HepG2 (cell line): ENCODE results near the gene MTTP. TPM values are rescaled to one million over a fixed set of nuclear protein-coding genes. Genes with fewer than 3 reads are reported as not detected.

Experiments used
- ATAC-seq: fragments of 200-7000 bp; cut with Tn5 transposase; 3 replicates; pipeline ENCODE4 v1.9.1; 2020; ENCODE audit warnings: mild to moderate bottlenecking, moderate library complexity
- BruUV-seq: library from RNA; stranded (reverse); fragments of 400-500 nt; replicated peaks from 2 replicates; lab custom pipeline; 2021; lab: Mats Ljungman, UMichigan
- CTCF ChIA-PET: fragments of 300-600 bp; formaldehyde crosslinking; extraction: SDS; loops from one replicate; lab custom pipeline; 2021; ENCODE audit warnings: low total read pairs, inconsistent platforms, low intra/inter-chr PET ratio; lab: Yijun Ruan, JAX
- POLR2A ChIA-PET: fragments of 350-600 bp; sonication (Branson Sonifier 250); formaldehyde crosslinking; loops from one replicate; lab custom pipeline; 2020; ENCODE audit warnings: antibody characterized with exemption, inconsistent platforms; lab: Yijun Ruan, JAX
- DNase-seq: peaks from one replicate; pipeline ENCODE4 v3.0.0-alpha.2; 2015; ENCODE audit warnings: low spot score
- FAIRE-seq: peaks from 3 replicates; lab custom pipeline; 2011; peaks lifted over from hg19 to GRCh38; lab: Jason Lieb, UNC
- H2AFZ ChIP-seq: one replicate; pipeline ENCODE4 v1.6.1; 2011; ENCODE audit warnings: low read length, inconsistent platforms
- H3K27ac ChIP-seq: fragments of 300-600 bp; 3 replicates; pipeline ENCODE4 v1.8.0; 2011; ENCODE audit warnings: mixed run types, mild to moderate bottlenecking, mixed read lengths, low read length, inconsistent platforms; ENCODE audit not compliant: insufficient read depth; ENCODE audit errors: extremely low read length
- H3K27me3 ChIP-seq, 2 experiments: fragments of 200-600 bp in 1 of 2; 2 replicates in 1 of 2; 3 replicates in 1 of 2; pipeline versions ENCODE4 v1.6.0 to v1.8.0; 2011; ENCODE audit warnings: low read length in 2 of 2, mild to moderate bottlenecking in 2 of 2, moderate library complexity in 2 of 2, inconsistent platforms in 1 of 2; ENCODE audit not compliant: insufficient read depth in 2 of 2, control insufficient read depth in 1 of 2
- H3K36me3 ChIP-seq, 2 experiments: fragments of 200-600 bp in 1 of 2; replicated peaks in 1 of 2; 2 replicates in 1 of 2; 3 replicates in 1 of 2; pipeline versions ENCODE4 v1.5.1 to v1.8.0; 2011; ENCODE audit warnings: low read length in 2 of 2, inconsistent platforms in 1 of 2; ENCODE audit not compliant: insufficient read depth in 2 of 2, control insufficient read depth in 1 of 2
- H3K4me1 ChIP-seq: 2 replicates; pipeline ENCODE4 v1.5.1; 2012; ENCODE audit warnings: low read length, inconsistent platforms; ENCODE audit not compliant: insufficient read depth
- H3K4me2 ChIP-seq: 2 replicates; pipeline ENCODE4 v1.6.0; 2011; ENCODE audit warnings: low read depth, low read length, inconsistent platforms
- H3K4me3 ChIP-seq, 3 experiments: fragments of 200-600 bp in 1 of 3; sonication (generic), shearing (Covaris generic) in 1 of 3; replicated peaks in 1 of 3; 2 replicates each; pipeline ENCODE4 v1.5.1; 2011 to 2016; ENCODE audit warnings: low read length in 3 of 3, inconsistent platforms in 2 of 3, low read depth in 2 of 3, mild to moderate bottlenecking in 2 of 3, control low read depth in 1 of 3, mixed read lengths in 1 of 3; ENCODE audit not compliant: insufficient read depth in 1 of 3
- H3K79me2 ChIP-seq: one replicate; pipeline ENCODE4 v1.6.1; 2011; ENCODE audit warnings: low read length, inconsistent platforms; ENCODE audit not compliant: insufficient read depth
- H3K9ac ChIP-seq: 2 replicates; pipeline ENCODE4 v1.6.0; 2011; ENCODE audit warnings: mild to moderate bottlenecking, low read depth, low read length, inconsistent platforms; ENCODE audit not compliant: insufficient read depth
- H3K9me3 ChIP-seq: 2 replicates; pipeline ENCODE4 v1.5.1; 2012; ENCODE audit warnings: mild to moderate bottlenecking, low read length
- H4K20me1 ChIP-seq: 2 replicates; pipeline ENCODE4 v1.6.0; 2011; ENCODE audit warnings: inconsistent platforms, mild to moderate bottlenecking, low read length, moderate library complexity; ENCODE audit not compliant: insufficient read depth
- CREB1 ChIP-seq, 2 experiments: fragments of 450-650 bp in 1 of 2; IDR thresholded peaks; 2 replicates each; pipeline ENCODE4 v1.6.1; 2016 to 2017; ENCODE audit warnings: control low read depth in 1 of 2, mild to moderate bottlenecking in 1 of 2, missing compliant biosample characterization in 1 of 2, missing genetic modification characterization in 1 of 2
- ETS1 ChIP-seq: sonication (generic); formaldehyde crosslinking; IDR thresholded peaks from 2 replicates; pipeline ENCODE4 v1.4.0; 2020; ENCODE audit warnings: missing genetic modification reagents
- HMG20A ChIP-seq: IDR thresholded peaks from 2 replicates; pipeline ENCODE4 v1.6.1; 2016; ENCODE audit warnings: borderline replicate concordance
- HOXA7 ChIP-seq: sonication (generic); formaldehyde crosslinking; IDR thresholded peaks from 2 replicates; pipeline ENCODE4 v1.8.1; 2022; ENCODE audit warnings: mild to moderate bottlenecking, missing genetic modification reagents, moderate library complexity
- ISL2 ChIP-seq: sonication (generic); formaldehyde crosslinking; IDR thresholded peaks from 2 replicates; pipeline ENCODE4 v1.5.0; 2020; ENCODE audit warnings: missing genetic modification reagents
- NBN ChIP-seq: fragments of 450-650 bp; conservative IDR thresholded peaks from 2 replicates; pipeline ENCODE4 v1.6.1; 2017
- NR2C2 ChIP-seq: sonication (generic); formaldehyde crosslinking; IDR thresholded peaks from 2 replicates; pipeline ENCODE4 v1.4.0; 2020; ENCODE audit warnings: missing genetic modification reagents, mild to moderate bottlenecking, moderate library complexity, borderline replicate concordance
- SOX13 ChIP-seq, 3 experiments: fragments of 450-650 bp in 1 of 3; sonication (generic) in 1 of 3; formaldehyde crosslinking in 1 of 3; IDR thresholded peaks in 2 of 3; conservative IDR thresholded peaks in 1 of 3; 2 replicates each; pipeline versions ENCODE4 v1.5.0 to v1.6.1; 2016 to 2020; ENCODE audit warnings: antibody characterized with exemption in 1 of 3, mild to moderate bottlenecking in 1 of 3, missing compliant biosample characterization in 1 of 3, missing genetic modification reagents in 1 of 3, moderate library complexity in 1 of 3
- SPEN ChIP-seq: sonication (generic); formaldehyde crosslinking; IDR thresholded peaks from 2 replicates; pipeline ENCODE4 v1.5.1; 2020; ENCODE audit warnings: low read depth, mild to moderate bottlenecking, missing genetic modification reagents
- ZFAT ChIP-seq: sonication (generic); formaldehyde crosslinking; conservative IDR thresholded peaks from 2 replicates; pipeline ENCODE4 v1.8.1; 2023; ENCODE audit warnings: missing genetic modification reagents, inconsistent platforms
- ZNF136 ChIP-seq: sonication (generic); formaldehyde crosslinking; IDR thresholded peaks from 2 replicates; pipeline ENCODE4 v1.8.1; 2022; ENCODE audit warnings: low read depth, mild to moderate bottlenecking, moderate library complexity, missing genetic modification reagents
- ZNF484 ChIP-seq: sonication (generic); formaldehyde crosslinking; IDR thresholded peaks from 2 replicates; pipeline ENCODE4 v1.5.1; 2020; ENCODE audit warnings: mild to moderate bottlenecking, low read depth, missing genetic modification reagents, borderline replicate concordance
- ZNF558 ChIP-seq: sonication (generic); formaldehyde crosslinking; IDR thresholded peaks from 2 replicates; pipeline ENCODE4 v1.9.0; 2022; ENCODE audit warnings: mild to moderate bottlenecking, missing genetic modification reagents, borderline replicate concordance
- ZNF737 ChIP-seq: sonication (generic); formaldehyde crosslinking; IDR thresholded peaks from 2 replicates; pipeline ENCODE4 v1.5.0; 2020; ENCODE audit warnings: missing genetic modification reagents, mild to moderate bottlenecking, borderline replicate concordance
- ZNF792 ChIP-seq: IDR thresholded peaks from 2 replicates; pipeline ENCODE4 v1.6.1; 2016
- ZNF839 ChIP-seq: sonication (generic); formaldehyde crosslinking; IDR thresholded peaks from 2 replicates; pipeline ENCODE4 v1.4.0; 2020; ENCODE audit warnings: missing genetic modification reagents, mild to moderate bottlenecking, borderline replicate concordance
- WGBS: methylation state at CpG from one replicate; pipeline ENCODE4 v1.1.6; 2017; ENCODE audit warnings: low lambda C conversion rate; 5-methylcytosine and 5-hydroxymethylcytosine counted together
- in situ Hi-C: cut with HindIII; loops from 2 replicates; pipeline ENCODE4 v1.10.0; 2017; ENCODE audit warnings: low pct_unique_long_range_greater_than_20kb; ENCODE audit not compliant: extremely low pct_ligation_motif_present
- intact Hi-C: fragments of 100-400 bp; cut with micrococcal nuclease; formaldehyde crosslinking; loops from one replicate; pipeline ENCODE4 v1.10.0; 2022; ENCODE audit not compliant: unreplicated experiment
- polyA plus RNA-seq, 8 experiments: library from polyadenylated mRNA; depleted of rRNA in 3 of 8; stranded (reverse) in 7 of 8; unstranded in 1 of 8; fragments of >200 nt; fragmentation: Illumina TruSeq in 4 of 8; extraction: Trizol in 4 of 8; gene quantifications; 2 replicates each; pipeline versions ENCODE4 v1.2.1 to v1.2.3, GENCODE V29; 2011 to 2016; ENCODE audit warnings: low read depth in 4 of 8, missing spikeins in 1 of 8, mixed read lengths in 1 of 8; ENCODE audit not compliant: insufficient read depth in 1 of 8
- total RNA-seq, 5 experiments: library from RNA; depleted of rRNA; stranded (reverse); fragments of >200 nt; fragmentation: Illumina TruSeq; extraction: Trizol; gene quantifications; 2 replicates each; pipeline ENCODE4 v1.2.3, GENCODE V29; 2016; ENCODE audit warnings: low read depth in 1 of 5
- TF ChIP-seq, protein P1 (sequence below): sonication (generic); formaldehyde crosslinking; IDR thresholded peaks from 2 replicates; pipeline ENCODE4 v1.8.1; 2023; ENCODE audit warnings: mild to moderate bottlenecking, inconsistent platforms, moderate library complexity, missing genetic modification reagents, borderline replicate concordance
- TF ChIP-seq, protein P2 (sequence below): sonication (generic); formaldehyde crosslinking; IDR thresholded peaks from 2 replicates; pipeline ENCODE4 v1.5.1; 2020; ENCODE audit warnings: missing genetic modification reagents, mild to moderate bottlenecking, borderline replicate concordance

MTTP gene
- total and polyA plus RNA-seq, 2 of the 13 experiments (the other 11 are each of a cell fraction or from before 2014, with no cell fraction given) = 84.7 to 102 TPM

GRCh38 chr4:99612704-99613103, 38.1 kb downstream of the MTTP start:
- no peak for TF ChIP-seq ZNF737
- no peak for TF ChIP-seq ZNF484 (CRISPR knock-in tag)
- no peak for TF ChIP-seq ZNF792
- TF ChIP-seq ZFAT = no peak
- TF ChIP-seq ISL2 (CRISPR knock-in tag) = no peak
- TF ChIP-seq NR2C2 (CRISPR knock-in tag) = no peak
- no peak for TF ChIP-seq ZNF136 (CRISPR knock-in tag)
- no peak for TF ChIP-seq CREB1 (IDR thresholded peaks at IDR 0.05)
- TF ChIP-seq CREB1 (CRISPR knock-in tag; IDR thresholded peaks at IDR 0.05) = no peak
- TF ChIP-seq SOX13 (IDR thresholded peaks at IDR 0.05) = no peak
- no peak for TF ChIP-seq SOX13 (CRISPR knock-in tag; conservative IDR thresholded peaks at IDR 0.05 in 1 of 2, IDR thresholded peaks at IDR 0.05 in 1 of 2)
- no peak for TF ChIP-seq SPEN
- no peak for TF ChIP-seq ZNF558 (CRISPR knock-in tag)
- no peak for TF ChIP-seq HOXA7 (CRISPR knock-in tag)
- TF ChIP-seq ZNF839 (CRISPR knock-in tag) = no peak
- no peak for TF ChIP-seq NBN
- no peak for TF ChIP-seq ETS1 (CRISPR knock-in tag)
- TF ChIP-seq, protein P1, sequence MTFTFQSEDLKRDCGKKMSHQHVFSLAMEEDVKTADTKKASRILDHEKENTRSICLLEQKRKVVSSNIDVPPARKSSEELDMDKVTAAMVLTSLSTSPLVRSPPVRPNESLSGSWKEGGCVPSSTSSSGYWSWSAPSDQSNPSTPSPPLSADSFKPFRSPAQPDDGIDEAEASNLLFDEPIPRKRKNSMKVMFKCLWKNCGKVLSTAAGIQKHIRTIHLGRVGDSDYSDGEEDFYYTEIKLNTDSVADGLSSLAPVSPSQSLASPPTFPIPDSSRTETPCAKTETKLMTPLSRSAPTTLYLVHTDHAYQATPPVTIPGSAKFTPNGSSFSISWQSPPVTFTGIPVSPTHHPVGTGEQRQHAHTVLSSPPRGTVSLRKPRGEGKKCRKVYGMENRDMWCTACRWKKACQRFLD (CRISPR knock-in tag) = no peak
- TF ChIP-seq, protein P2, sequence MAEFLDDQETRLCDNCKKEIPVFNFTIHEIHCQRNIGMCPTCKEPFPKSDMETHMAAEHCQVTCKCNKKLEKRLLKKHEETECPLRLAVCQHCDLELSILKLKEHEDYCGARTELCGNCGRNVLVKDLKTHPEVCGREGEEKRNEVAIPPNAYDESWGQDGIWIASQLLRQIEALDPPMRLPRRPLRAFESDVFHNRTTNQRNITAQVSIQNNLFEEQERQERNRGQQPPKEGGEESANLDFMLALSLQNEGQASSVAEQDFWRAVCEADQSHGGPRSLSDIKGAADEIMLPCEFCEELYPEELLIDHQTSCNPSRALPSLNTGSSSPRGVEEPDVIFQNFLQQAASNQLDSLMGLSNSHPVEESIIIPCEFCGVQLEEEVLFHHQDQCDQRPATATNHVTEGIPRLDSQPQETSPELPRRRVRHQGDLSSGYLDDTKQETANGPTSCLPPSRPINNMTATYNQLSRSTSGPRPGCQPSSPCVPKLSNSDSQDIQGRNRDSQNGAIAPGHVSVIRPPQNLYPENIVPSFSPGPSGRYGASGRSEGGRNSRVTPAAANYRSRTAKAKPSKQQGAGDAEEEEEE (CRISPR knock-in tag) = no peak
- TF ChIP-seq HMG20A (CRISPR knock-in tag) = no peak
- in situ Hi-C loops (no loop called here), intact Hi-C loops (no loop called here)
- Histone ChIP-seq H3K4me1 (no peaks in the 10 kb centered on the region), H3K4me2 (no peak overlapping the region), H3K27me3 (no peaks in the 10 kb centered on the region), H2AFZ (no peak overlapping the region), H4K20me1 (no peaks in the 10 kb centered on the region), H3K36me3 (peaks cover 13 to 66% of the 10 kb centered on the region in 2 experiments), H3K9me3 (no peaks in the 10 kb centered on the region), H3K4me3 (no peak overlapping the region), H3K9ac (no peak overlapping the region), H3K79me2 (no peaks in the 10 kb centered on the region), H3K27ac (no peak overlapping the region)
- ChIA-PET POLR2A (no interaction called here), CTCF (no interaction called here)
- DNase-seq = no peak
- no peak for FAIRE-seq
- 74% methylated on average over 3 of the region's 5 CpGs for WGBS
- ATAC-seq = no peak
- BruUV-seq = no TSS peak
